CD4-positive, alpha-beta T cell (primary cell): ENCODE measurements around the gene CLN3. TPM values are rescaled to one million over a fixed set of nuclear protein-coding genes. Genes with fewer than 3 reads are reported as not detected.

Experiments
- total RNA-seq, 174 experiments: library from RNA in 2 of 174; stranded (reverse) in 2 of 174; gene quantifications; one replicate each; pipeline ENCODE4 v1.2.3 and lab custom pipeline; 2021 to 2026

Gene CLN3
- total RNA-seq, 2 experiments from 2014 or later = 42.7 to 46.3 TPM

Other genes with a start within 250 kb of the CLN3 start
- gene SBK1, start 199.5 kb downstream of the CLN3 start, total RNA-seq = 10 to 100 TPM; 13.0 to 13.5 TPM
- 1 to 10 TPM; 2.3 to 2.4 TPM for gene NPIPB6, start 128.6 kb downstream of the CLN3 start, total RNA-seq
- gene EIF3CL, start 88.2 kb downstream of the CLN3 start, total RNA-seq = 10 to 100 TPM; 42.7 to 57.8 TPM
- gene NPIPB7, start 19.7 kb downstream of the CLN3 start, total RNA-seq = not detected
- gene APOBR, start 2.6 kb upstream of the CLN3 start, total RNA-seq = 1 to 10 TPM; 5.6 to 6.1 TPM
- gene IL27, start 14.8 kb upstream of the CLN3 start, total RNA-seq = not detected
- not detected for gene NUPR1, start 46.9 kb upstream of the CLN3 start, total RNA-seq
- gene SGF29, start 61.8 kb upstream of the CLN3 start, total RNA-seq = 10 to 100 TPM; 38.9 to 40.3 TPM
- gene SULT1A2, start 105.0 kb upstream of the CLN3 start, total RNA-seq = under 1 TPM; 0.19 to 0.45 TPM
- gene SULT1A1, start 118.0 kb upstream of the CLN3 start, total RNA-seq = 10 to 100 TPM; 13.8 to 14.4 TPM
- under 1 TPM in 1 of 2 experiments, not detected in 1; 0.58 TPM for gene NPIPB8, start 146.0 kb upstream of the CLN3 start, total RNA-seq
- gene EIF3C, start 219.4 kb upstream of the CLN3 start, total RNA-seq = 100 to 1,000 TPM; 220 to 237 TPM